WTC11 (cell line): ENCODE results near the gene NINL. TPM values are rescaled to one million over a fixed set of nuclear protein-coding genes. Genes with fewer than 3 reads are reported as not detected.
A peak's percentile ranks its signal among the peaks of the same experiment; 100 is the strongest.

Experiments
- ATAC-seq: fragments of 200-7000 bp; cut with Tn5 transposase; 2 replicates; pipeline ENCODE4 v1.10.0; 2021; ENCODE audit warnings: mild to moderate bottlenecking, moderate library complexity
- CTCF ChIA-PET: fragments of 300-600 bp; sonication (Branson Sonifier 250); formaldehyde crosslinking; loops from one replicate; lab custom pipeline; 2021; ENCODE audit warnings: antibody characterized with exemption; lab: Charles Lee
- POLR2A ChIA-PET: fragments of 350-600 bp; sonication (Branson Sonifier 250); formaldehyde crosslinking; loops from one replicate; lab custom pipeline; 2021; ENCODE audit warnings: antibody characterized with exemption; lab: Charles Lee
- DNase-seq: peaks from one replicate; pipeline ENCODE4 v3.0.0; 2021; ENCODE audit warnings: low spot score
- H3K27ac Mint-ChIP-seq: 2 replicates; pipeline ENCODE4 v1.8.0; 2021; ENCODE audit warnings: mixed read lengths
- H3K27me3 Mint-ChIP-seq: 2 replicates; pipeline ENCODE4 v1.8.0; 2021; ENCODE audit warnings: low read depth, mild to moderate bottlenecking, moderate library complexity, mixed read lengths
- H3K36me3 Mint-ChIP-seq: 2 replicates; pipeline ENCODE4 v1.8.0; 2021; ENCODE audit warnings: mixed read lengths
- H3K4me1 Mint-ChIP-seq: 2 replicates; pipeline ENCODE4 v1.8.0; 2022; ENCODE audit warnings: mixed read lengths
- H3K4me3 Mint-ChIP-seq: 2 replicates; pipeline ENCODE4 v1.8.0; 2021; ENCODE audit warnings: mild to moderate bottlenecking, moderate library complexity, mixed read lengths
- H3K9me3 Mint-ChIP-seq: 2 replicates; pipeline ENCODE4 v1.8.0; 2021; ENCODE audit warnings: mixed read lengths
- ATF3 ChIP-seq: sonication (generic); formaldehyde crosslinking; conservative IDR thresholded peaks from 2 replicates; pipeline ENCODE4 v1.8.1; 2022; ENCODE audit warnings: mild to moderate bottlenecking, missing genetic modification reagents
- CREB1 ChIP-seq: sonication (generic); formaldehyde crosslinking; IDR thresholded peaks from 2 replicates; pipeline ENCODE4 v1.8.0; 2023; ENCODE audit warnings: mild to moderate bottlenecking, missing genetic modification reagents
- FOXP1 ChIP-seq: sonication (generic); formaldehyde crosslinking; IDR thresholded peaks from 2 replicates; pipeline ENCODE4 v1.8.0; 2022; ENCODE audit warnings: missing genetic modification reagents, mild to moderate bottlenecking, moderate library complexity, borderline replicate concordance
- JUN ChIP-seq: sonication (generic); formaldehyde crosslinking; IDR thresholded peaks from 2 replicates; pipeline ENCODE4 v1.8.0; 2023; ENCODE audit warnings: mild to moderate bottlenecking, missing genetic modification reagents
- MYBL2 ChIP-seq: sonication (generic); formaldehyde crosslinking; IDR thresholded peaks from 2 replicates; pipeline ENCODE4 v1.8.1; 2023; ENCODE audit warnings: mild to moderate bottlenecking, moderate library complexity, missing genetic modification reagents
- NFE2L1 ChIP-seq: sonication (generic); formaldehyde crosslinking; IDR thresholded peaks from 2 replicates; pipeline ENCODE4 v1.8.1; 2023; ENCODE audit warnings: missing genetic modification reagents
- RELA ChIP-seq: sonication (generic); formaldehyde crosslinking; IDR thresholded peaks from 2 replicates; pipeline ENCODE4 v1.8.1; 2022; ENCODE audit warnings: missing genetic modification reagents, mild to moderate bottlenecking, borderline replicate concordance
- SMAD3 ChIP-seq: sonication (generic); formaldehyde crosslinking; IDR thresholded peaks from 2 replicates; pipeline ENCODE4 v1.8.0; 2022; ENCODE audit warnings: missing genetic modification reagents, mild to moderate bottlenecking, borderline replicate concordance
- TEAD4 ChIP-seq: sonication (generic); formaldehyde crosslinking; IDR thresholded peaks from 2 replicates; pipeline ENCODE4 v1.8.0; 2022; ENCODE audit warnings: mild to moderate bottlenecking, missing genetic modification reagents
- ZNF219 ChIP-seq: sonication (generic); formaldehyde crosslinking; IDR thresholded peaks from 2 replicates; pipeline ENCODE4 v1.8.0; 2023; ENCODE audit warnings: missing genetic modification reagents, mild to moderate bottlenecking, borderline replicate concordance
- ZNF232 ChIP-seq: sonication (generic); formaldehyde crosslinking; IDR thresholded peaks from 2 replicates; pipeline ENCODE4 v1.8.0; 2022; ENCODE audit warnings: mild to moderate bottlenecking, missing genetic modification reagents
- ZNF423 ChIP-seq: fragments of 250-450 bp; sonication (Bioruptor Pico); IDR thresholded peaks from 2 replicates; pipeline ENCODE4 v2.1.2; 2022; ENCODE audit warnings: mild to moderate bottlenecking, moderate library complexity
- ZNF671 ChIP-seq: fragments of 250-450 bp; sonication (Bioruptor Pico); IDR thresholded peaks from 2 replicates; pipeline ENCODE4 v1.8.0; 2021; ENCODE audit warnings: mild to moderate bottlenecking
- total RNA-seq: library from RNA; stranded (reverse); gene quantifications from 3 replicates; pipeline ENCODE4 v1.2.3, GENCODE V29; 2021
- TF ChIP-seq, protein P1 (sequence below): sonication (generic); formaldehyde crosslinking; IDR thresholded peaks from 2 replicates; pipeline ENCODE4 v1.8.1; 2023; ENCODE audit warnings: mild to moderate bottlenecking, missing genetic modification reagents
- TF ChIP-seq, protein P2 (sequence below): fragments of 250-450 bp; sonication (Bioruptor Pico); IDR thresholded peaks from 2 replicates; pipeline ENCODE4 v1.9.0; 2021; ENCODE audit warnings: moderate library complexity, mild to moderate bottlenecking, inconsistent platforms, borderline replicate concordance
- TF ChIP-seq, protein P3 (sequence below): sonication (generic); formaldehyde crosslinking; IDR thresholded peaks from 2 replicates; pipeline ENCODE4 v1.8.1; 2023; ENCODE audit warnings: mild to moderate bottlenecking, missing genetic modification reagents, moderate library complexity
- TF ChIP-seq, protein P4 (sequence below): sonication (generic); formaldehyde crosslinking; IDR thresholded peaks from 2 replicates; pipeline ENCODE4 v1.8.0; 2022; ENCODE audit warnings: mild to moderate bottlenecking, missing genetic modification reagents
- TF ChIP-seq, protein P5 (sequence below): sonication (generic); formaldehyde crosslinking; IDR thresholded peaks from 2 replicates; pipeline ENCODE4 v1.8.1; 2022; ENCODE audit warnings: missing genetic modification reagents, borderline replicate concordance

NINL gene
- total RNA-seq, 1 experiment from 2014 or later, result 36.0 TPM

DNA sequence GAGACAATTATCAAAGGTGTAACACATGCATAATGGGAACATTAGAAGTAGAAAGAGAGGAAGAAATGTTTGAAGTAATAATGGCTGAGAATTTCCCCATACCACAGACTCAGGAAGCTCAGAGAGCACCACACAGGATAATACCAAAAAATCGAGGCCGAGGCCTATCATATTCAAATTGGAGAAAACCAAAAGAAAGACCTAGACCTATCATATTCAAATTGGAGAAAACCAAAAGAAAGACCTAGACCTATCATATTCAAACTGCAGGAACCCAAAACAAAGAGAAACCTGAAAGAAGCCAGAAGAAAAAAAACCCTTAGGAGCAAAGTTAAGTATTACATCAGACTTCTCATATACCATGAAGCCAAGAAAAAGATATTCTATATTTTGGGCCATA is 18.0 kb downstream of the NINL start:
- ATAC-seq (no peak), DNase-seq (no peak)
- no peaks in the 10 kb centered on the region for H3K27me3 Mint-ChIP-seq
- H3K27ac Mint-ChIP-seq, result peak overlapping the region; percentile 80
- ChIA-PET CTCF (interaction anchor here (1.3 kb wide), 2 partner anchors 27 to 97 kb away, joined by 3 to 4 read pairs; no protein-coding TSS in a partner anchor), POLR2A (no interaction called here)
- peaks cover 23% of the 10 kb centered on the region for H3K36me3 Mint-ChIP-seq
- H3K4me1 Mint-ChIP-seq, result peaks cover 26% of the 10 kb centered on the region
- peaks cover 14% of the 10 kb centered on the region for H3K9me3 Mint-ChIP-seq
- H3K4me3 Mint-ChIP-seq, result no peak overlapping the region
- TF ChIP-seq, protein P1, sequence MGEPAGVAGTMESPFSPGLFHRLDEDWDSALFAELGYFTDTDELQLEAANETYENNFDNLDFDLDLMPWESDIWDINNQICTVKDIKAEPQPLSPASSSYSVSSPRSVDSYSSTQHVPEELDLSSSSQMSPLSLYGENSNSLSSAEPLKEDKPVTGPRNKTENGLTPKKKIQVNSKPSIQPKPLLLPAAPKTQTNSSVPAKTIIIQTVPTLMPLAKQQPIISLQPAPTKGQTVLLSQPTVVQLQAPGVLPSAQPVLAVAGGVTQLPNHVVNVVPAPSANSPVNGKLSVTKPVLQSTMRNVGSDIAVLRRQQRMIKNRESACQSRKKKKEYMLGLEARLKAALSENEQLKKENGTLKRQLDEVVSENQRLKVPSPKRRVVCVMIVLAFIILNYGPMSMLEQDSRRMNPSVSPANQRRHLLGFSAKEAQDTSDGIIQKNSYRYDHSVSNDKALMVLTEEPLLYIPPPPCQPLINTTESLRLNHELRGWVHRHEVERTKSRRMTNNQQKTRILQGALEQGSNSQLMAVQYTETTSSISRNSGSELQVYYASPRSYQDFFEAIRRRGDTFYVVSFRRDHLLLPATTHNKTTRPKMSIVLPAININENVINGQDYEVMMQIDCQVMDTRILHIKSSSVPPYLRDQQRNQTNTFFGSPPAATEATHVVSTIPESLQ, result no peak
- TF ChIP-seq, protein P2, sequence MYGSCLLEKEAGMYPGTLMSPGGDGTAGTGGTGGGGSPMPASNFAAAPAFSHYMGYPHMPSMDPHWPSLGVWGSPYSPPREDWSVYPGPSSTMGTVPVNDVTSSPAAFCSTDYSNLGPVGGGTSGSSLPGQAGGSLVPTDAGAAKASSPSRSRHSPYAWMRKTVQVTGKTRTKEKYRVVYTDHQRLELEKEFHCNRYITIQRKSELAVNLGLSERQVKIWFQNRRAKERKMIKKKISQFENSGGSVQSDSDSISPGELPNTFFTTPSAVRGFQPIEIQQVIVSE (CRISPR knock-in tag), result no peak
- TF ChIP-seq JUN (CRISPR knock-in tag), result no peak
- TF ChIP-seq, protein P3, sequence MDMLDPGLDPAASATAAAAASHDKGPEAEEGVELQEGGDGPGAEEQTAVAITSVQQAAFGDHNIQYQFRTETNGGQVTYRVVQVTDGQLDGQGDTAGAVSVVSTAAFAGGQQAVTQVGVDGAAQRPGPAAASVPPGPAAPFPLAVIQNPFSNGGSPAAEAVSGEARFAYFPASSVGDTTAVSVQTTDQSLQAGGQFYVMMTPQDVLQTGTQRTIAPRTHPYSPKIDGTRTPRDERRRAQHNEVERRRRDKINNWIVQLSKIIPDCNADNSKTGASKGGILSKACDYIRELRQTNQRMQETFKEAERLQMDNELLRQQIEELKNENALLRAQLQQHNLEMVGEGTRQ (CRISPR knock-in tag), result no peak
- TF ChIP-seq ZNF232 (CRISPR knock-in tag), result no peak
- TF ChIP-seq SMAD3 (CRISPR knock-in tag), result no peak
- TF ChIP-seq NFE2L1, result no peak
- no peak for TF ChIP-seq CREB1 (CRISPR knock-in tag)
- TF ChIP-seq ZNF423, result no peak
- no peak for TF ChIP-seq MYBL2 (CRISPR knock-in tag)
- no peak for TF ChIP-seq RELA (CRISPR knock-in tag)
- TF ChIP-seq, protein P4, sequence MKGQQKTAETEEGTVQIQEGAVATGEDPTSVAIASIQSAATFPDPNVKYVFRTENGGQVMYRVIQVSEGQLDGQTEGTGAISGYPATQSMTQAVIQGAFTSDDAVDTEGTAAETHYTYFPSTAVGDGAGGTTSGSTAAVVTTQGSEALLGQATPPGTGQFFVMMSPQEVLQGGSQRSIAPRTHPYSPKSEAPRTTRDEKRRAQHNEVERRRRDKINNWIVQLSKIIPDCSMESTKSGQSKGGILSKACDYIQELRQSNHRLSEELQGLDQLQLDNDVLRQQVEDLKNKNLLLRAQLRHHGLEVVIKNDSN, result no peak

GRCh38 chr20:25566821-25567220 is 18.5 kb downstream of the NINL start:
- ATAC-seq, result no peak
- CTCF ChIA-PET, result interaction anchor here (1.3 kb wide), 2 partner anchors 26 to 96 kb away, joined by 3 to 4 read pairs; no protein-coding TSS in a partner anchor
- Mint-ChIP-seq H3K4me3 (no peak overlapping the region), H3K36me3 (peaks cover 23% of the 10 kb centered on the region), H3K9me3 (peaks cover 14% of the 10 kb centered on the region), H3K27me3 (no peaks in the 10 kb centered on the region), H3K27ac (peak overlapping the region; percentile 80)
- DNase-seq, result no peak
- POLR2A ChIA-PET, result no interaction called here
- TF ChIP-seq ZNF219, result no peak
- no peak for TF ChIP-seq FOXP1 (CRISPR knock-in tag)
- TF ChIP-seq NFE2L1, result no peak
- TF ChIP-seq ZNF671 (CRISPR knock-in tag), result no peak
- TF ChIP-seq SMAD3 (CRISPR knock-in tag), result no peak
- TF ChIP-seq, protein P5, sequence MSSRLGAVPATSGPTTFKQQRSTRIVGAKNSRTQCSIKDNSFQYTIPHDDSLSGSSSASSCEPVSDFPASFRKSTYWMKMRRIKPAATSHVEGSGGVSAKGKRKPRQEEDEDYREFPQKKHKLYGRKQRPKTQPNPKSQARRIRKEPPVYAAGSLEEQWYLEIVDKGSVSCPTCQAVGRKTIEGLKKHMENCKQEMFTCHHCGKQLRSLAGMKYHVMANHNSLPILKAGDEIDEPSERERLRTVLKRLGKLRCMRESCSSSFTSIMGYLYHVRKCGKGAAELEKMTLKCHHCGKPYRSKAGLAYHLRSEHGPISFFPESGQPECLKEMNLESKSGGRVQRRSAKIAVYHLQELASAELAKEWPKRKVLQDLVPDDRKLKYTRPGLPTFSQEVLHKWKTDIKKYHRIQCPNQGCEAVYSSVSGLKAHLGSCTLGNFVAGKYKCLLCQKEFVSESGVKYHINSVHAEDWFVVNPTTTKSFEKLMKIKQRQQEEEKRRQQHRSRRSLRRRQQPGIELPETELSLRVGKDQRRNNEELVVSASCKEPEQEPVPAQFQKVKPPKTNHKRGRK, result no peak
- TF ChIP-seq ATF3, result no peak
- no peak for TF ChIP-seq TEAD4 (CRISPR knock-in tag)
- TF ChIP-seq, all 79 proteins: peak for 0
- H3K4me1 Mint-ChIP-seq, result peaks cover 26% of the 10 kb centered on the region
